ENCODE data around the gene MAP3K20.
"Not testable (repeated sequence)": the region's sequence is repeated elsewhere in the genome, so short reads cannot be mapped to it uniquely, and the experiment has no call there.

The MAP3K20 gene

DNA sequence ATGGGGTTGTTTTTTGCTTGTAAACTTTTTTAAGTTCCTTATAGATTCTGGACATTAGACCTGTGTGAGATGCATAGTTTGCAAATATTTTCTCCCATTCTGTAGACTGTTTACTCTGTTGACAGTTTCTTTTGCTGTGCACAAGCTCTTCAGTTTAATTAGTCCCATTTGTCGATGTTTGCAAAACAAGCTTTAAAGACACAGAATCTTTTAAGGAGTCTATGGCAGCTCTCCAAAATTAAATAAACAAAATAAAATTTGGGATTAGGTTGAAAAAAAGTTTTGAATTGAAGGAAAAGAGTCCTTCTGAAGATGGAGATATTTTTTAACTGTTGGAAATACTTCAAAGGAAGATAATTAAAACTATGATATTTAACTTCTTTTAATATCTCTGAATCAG, 88.8 kb downstream of the MAP3K20 start:
- no peak for DNase-seq

DNA sequence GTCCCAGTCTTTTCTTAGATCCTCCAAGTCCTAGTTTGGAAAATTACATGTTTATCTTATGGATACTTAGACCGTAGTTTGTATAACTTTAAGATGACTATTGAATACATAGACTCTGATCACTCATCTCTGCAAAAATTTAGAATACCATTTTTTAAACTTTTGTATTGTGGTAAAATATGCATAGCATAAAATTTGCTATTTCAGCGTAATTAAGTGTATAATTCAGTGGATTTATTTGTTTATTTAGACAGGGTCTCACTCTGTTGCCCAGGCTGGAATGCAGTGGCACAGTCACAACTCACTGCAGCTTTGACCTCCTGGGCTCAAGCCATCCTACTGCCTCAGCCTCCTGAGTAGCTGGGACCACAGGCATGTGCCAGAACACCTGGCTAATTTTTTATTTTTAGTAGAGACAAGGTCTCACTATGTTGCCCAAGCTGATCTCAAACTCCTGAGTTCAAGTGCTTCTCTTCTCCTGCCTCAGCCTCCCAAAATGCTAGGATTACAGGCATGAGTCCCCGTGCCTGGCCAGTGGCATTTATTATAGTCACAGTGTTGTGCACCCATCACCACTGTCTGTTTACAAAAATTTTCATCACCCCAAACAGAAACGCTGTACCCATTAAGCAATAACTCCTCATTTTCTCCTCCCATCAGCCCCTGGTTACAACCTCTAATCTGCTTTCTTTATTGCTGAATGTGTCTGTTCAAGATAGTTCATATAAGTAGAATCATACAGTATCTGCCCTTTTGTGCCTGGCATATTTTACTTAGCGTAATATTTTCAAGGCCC, 90.0 kb downstream of the MAP3K20 start:
- DNase-seq = no peak

DNA sequence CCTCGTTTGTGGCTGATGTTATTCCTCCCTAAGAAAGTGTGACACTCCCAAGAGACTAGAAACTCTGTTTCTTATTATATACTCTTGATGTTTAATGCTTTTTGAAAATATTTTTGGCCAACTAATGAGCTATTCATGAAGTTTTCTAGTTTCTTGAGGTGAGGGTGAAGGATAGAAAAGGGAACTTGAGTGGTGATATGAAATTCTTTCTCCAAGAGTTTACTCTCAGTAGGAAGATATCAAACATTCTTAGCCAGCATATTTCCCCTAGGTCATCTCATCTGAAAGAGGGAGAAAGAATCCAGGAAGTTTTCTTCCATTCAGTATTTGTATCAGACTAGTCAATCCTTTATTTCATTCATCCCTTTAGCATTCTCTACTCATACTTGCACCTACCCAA, 95.7 kb downstream of the MAP3K20 start:
- DNase-seq = no peak

DNA sequence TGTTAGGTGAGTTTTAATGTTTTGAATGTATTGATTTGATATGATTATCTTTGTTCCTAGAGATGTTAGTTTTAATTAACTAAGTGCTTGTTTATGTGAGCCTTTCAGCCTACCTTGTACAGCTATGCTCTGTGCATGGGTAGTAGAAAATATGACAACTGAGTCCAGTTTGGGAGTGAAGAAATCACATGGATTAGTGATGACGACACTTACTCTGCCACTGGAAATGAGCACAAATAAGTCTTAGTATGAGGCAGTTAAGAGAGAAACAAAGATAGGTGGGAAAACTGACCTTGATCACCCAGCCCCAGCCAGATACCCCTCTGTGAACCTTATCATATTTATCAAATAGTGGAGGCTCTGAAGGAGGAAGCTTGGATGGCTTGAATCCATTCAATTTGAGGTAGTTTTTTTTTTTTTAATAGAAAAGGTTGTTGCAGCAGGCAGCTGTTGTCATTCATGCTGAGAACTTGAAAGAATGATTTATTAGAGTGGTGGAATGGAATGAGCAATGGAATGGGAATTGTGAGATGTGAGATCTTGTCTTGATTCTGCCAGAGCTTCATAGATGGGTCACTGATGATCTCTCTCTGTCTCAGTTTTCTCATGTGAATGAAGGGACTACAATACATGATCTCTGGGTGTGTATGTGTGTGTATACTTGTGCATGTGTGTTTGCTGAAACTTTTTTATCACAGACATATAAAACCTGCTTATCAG, 96.4 kb downstream of the MAP3K20 start:
- no peak for DNase-seq

DNA sequence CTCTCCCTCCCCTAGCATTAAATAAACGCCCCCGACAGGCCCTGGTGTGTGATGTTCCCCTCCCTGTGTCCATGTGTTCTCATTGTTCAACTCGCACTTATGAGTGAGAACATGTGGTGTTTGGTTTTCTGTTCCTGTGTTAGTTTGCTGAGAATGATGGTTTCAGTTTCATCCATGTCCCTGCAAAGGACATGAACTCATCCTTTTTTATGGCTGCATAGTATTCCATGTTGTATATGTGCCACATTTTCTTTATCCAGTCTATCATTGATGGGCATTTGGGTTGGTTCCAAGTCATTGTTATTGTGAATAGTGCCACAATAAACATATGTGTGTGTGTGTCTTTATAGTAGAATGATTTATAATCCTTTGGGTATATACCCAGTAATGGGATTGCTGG, 98.7 kb downstream of the MAP3K20 start:
- not testable (repeated sequence) for DNase-seq

DNA sequence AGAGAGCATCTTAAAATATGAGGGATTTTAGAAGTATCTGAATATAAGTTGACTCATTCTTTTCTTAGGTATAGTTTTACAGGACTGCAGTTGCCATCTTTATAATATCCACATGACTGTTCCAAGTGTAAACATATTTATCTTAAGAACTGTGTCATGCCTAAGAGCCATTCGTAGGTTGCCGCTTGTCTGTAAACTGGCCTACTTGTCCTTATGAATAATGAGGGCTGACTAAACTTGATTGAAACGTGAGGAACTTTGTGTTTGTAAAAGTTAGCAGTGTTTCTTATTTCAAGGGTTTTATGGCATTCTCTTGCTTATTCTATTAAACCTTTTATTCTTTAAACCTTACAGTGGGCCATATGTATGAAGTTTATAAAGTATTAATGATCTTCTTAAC, 99.6 kb downstream of the MAP3K20 start:
- no peak for DNase-seq

DNA sequence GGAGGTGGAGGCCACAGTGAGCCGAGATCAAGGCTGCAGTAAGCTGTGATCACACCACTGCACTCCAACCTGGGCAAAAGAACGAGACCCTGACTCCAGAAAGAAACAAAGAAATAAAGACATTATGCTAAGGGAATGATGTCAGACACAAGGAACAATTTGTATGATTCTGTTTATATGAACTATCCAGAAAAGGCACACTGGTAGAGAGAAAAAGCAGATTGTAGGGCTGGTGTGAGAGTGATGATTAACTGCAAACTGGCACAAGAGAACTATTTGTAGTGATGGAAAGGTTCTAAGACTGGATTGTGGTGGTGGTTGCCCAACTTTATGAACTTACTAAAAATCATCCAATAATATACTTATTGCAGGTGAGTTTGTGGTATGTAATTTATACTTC, 106.3 kb downstream of the MAP3K20 start:
- DNase-seq = no peak

DNA sequence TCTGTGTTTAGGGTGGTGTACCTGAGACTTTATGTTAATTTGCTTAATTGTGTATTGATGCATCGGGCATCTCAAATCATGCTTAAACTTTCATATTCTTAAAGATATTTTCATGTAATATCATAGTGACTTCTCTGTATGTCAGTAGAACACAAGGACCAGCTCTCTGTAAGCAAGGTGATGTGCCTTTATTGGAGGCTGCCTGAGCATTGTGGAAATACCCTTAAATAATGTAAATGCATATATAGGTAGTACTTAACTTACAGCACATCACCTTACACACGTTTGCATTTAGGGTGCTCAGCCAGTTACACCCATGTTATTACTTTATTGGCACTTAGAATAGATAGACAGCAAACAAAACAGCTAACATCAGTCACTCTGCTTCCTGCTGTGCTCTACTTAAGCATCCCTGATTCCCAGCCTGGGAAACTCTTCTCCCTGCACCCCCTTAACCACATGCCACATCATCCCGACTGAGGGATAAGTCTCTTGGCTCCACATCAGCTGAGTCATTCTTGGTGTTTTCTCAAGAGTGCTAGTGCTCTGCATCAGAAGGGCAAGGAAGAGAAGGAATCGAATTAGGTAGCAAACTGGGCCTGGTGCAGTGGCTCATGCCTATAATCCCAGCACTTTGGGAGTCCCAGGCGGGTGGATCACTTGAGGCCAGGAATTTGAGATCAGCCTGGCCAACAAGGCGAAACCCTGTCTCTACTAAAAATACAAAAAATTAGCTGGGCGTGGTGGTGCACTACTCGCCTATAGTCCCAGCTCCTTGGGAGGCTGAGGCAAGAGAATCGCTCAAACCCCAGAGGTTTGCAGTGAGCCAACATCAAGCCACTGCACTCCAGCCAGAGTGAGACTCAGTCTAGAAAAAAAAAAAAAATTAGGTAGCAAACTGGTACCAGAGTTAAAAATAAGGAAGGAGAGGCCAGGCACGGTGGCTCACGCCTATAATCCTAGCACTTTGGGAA, 108.7 kb downstream of the MAP3K20 start:
- DNase-seq = no peak

DNA sequence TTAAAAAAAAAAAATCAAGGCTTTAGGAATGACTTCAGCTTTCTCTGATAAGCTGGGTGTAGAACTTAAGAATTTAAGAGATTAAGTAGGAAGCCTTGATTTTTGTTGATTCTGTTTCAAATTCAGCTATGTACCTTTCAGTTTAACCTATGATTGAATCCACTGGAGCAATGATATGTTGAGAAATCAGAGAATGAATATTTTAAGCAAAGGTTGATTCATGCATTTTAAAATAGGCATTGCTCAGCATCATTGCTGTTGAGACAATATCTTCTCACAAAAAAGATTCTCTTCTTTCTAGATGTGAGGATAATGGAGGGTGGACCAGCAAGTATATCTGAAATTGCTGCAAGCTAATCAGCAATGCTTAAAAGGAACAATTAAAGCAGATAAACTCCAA, 109.8 kb downstream of the MAP3K20 start:
- DNase-seq = no peak

DNA sequence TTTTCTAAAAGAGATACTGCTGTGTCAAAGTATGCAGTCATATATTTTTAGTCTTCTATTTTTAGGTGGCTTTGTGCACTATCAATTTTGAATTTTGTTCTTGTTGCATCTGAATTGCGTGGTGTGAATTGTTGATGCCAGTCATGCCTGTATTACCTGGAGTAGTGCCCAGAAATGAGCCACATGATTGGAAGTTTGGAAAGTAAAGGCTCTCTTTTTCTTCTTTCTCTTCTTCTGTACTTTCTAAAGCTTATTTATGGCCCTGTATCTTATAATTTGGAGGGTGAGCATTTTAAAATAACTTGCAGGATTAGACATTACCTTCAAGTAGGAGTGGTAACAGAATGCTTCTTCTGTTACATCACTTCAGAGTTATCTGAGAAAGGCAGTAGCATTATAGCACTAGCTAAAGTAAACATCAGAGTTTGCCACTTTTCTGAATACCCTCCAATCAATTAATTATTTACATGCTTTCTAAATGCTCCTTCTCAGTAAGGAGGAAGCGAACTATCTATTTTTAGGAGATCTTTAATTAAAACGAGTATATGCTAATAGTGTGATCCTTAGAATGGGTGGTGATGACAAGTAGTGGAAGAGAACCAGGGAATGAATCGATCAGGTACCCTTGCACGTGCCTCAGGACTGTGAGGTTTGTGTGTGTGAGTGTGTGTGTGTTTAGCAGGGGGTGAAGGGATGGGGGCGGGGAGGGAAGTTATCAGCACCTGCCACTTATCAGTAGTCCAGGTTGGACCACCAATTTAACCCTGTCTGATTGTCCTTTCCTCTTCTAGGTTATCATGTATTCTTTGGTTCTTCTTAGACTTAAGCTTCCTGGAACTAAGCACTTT, 112.5 kb downstream of the MAP3K20 start:
- DNase-seq = no peak

DNA sequence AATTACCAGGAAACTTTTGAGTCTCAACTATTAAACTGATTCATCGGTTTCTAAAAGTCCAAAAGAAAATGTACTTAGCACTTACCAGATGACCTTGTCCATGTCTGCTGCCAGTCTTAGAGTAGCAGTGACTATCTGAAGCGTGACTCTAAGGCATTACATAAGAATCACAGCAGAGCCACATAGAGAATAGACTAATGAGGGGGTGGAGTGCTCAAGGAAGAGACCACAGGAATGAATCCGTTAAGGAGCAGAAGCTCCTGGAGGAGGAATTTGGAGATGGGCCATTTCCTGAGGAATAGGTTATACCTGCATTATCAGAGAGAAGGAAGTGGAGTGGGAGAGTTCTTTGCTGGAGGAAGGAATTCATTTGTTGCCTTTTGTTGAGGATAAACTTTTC, 116.0 kb downstream of the MAP3K20 start:
- no peak for DNase-seq

DNA sequence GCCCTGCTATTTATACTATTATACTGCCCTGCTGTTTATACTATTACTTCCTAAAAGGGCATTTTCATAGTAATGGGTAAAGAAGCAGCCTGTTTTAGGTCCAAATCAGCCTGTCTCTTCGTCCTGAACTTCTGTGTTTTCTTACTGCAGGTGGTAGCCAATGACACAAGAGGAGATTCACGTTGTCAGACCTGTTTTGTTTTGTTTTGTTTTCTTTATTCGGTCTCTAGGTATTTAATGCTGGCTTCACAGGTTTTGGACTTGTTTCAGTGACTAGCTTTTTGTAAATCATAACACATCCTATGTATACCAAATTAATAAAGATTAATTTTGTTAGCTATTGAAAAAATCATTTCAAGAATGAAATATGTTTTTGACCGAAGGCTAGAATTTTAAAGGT, 116.4 kb downstream of the MAP3K20 start:
- DNase-seq = no peak

DNA sequence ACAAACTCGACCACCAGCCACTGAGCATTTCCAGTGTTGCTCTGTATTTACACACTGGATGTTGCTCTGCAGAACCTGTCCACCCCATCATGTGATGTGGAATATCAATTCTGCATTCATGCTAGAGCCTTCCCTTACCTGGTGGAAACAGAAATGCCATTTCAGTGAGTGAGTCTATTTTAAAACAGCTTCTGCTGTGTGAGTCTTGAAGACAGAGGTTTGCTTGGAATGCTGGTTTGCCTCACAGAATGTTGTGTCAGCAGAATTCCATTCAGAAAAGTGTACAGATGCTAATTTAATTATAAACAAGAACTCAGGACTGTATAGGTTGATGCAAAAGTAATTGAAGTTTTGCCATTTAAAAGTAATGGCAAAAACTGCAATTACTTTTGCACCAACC, 118.3 kb downstream of the MAP3K20 start:
- no peak for DNase-seq

DNA sequence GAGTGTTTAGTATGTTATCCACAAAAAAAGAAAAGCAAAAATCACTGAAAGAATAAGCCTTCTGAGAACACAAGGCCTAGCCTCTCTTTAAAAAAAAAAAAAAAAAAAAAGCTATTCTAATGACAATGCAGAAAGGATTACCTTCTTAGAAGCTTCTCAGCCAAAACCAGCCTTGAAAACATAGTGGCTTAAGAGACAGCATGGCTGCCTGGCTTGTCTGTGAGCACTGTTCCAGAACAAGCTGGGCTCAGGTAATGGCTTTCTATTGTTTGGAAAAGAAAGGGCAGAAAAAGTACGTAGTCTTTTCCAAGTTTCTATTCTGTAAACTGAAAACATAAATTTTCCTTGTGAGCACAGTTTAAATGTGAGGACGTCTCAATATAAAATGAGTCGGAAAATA, 119.5 kb downstream of the MAP3K20 start:
- no peak for DNase-seq

DNA sequence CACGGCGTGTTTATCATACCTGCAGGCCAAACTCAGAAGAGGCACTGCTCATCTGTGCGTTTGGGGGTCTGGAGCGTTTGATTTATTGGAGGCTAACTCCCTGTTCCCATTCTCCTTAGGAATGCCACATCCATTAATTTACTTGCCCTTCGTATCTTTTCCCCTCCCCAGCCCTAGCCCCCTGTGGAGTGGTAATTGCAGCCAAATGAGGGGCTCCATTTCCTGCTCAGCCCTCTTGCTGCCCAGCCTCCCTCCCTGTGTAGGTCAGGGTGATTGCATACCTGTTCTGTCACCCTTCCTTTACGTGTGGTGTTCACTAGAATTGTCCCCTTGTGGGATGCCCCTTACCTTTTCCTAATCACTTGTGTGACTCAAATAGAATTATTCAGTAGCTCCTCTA, 120.4 kb downstream of the MAP3K20 start:
- DNase-seq = no peak

DNA sequence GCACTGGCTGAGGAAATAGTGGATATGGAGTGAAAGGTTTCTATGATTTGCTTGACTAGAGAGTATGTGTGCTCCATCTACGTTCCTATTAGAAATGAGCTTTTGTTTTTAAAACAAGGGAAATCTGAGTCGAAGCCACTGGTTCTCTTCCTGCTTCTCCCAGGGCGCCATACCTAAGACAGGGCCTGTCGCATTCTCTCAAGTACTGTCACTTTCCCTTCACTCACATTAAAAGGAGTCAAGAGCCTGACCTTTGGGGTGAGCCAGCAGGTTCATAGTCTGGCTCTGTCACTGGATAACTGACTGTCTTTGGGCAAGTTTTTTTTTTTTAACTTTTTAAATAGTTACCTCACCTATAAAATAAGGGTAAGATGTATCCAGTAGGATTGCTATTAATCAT, 121.0 kb downstream of the MAP3K20 start:
- DNase-seq = no peak

DNA sequence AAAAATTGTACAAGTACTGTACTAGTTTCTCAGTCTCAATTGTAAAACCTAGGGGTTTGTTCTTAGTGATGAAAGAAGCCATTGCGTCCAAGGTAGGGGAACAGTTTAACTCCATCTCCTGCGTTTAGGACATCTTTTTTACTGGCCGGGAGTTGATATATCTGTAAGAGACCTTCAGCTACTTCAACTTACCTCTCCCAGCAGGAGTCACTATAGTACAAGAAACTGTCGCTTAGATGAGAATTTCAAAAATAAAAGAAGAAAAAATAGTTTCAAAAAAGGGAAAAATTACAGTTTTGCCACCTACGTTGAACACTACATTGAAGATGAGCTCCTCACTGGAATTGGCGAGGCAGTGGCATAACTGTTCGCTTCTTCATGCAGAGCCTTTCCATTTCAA, 122.7 kb downstream of the MAP3K20 start:
- DNase-seq = no peak

DNA sequence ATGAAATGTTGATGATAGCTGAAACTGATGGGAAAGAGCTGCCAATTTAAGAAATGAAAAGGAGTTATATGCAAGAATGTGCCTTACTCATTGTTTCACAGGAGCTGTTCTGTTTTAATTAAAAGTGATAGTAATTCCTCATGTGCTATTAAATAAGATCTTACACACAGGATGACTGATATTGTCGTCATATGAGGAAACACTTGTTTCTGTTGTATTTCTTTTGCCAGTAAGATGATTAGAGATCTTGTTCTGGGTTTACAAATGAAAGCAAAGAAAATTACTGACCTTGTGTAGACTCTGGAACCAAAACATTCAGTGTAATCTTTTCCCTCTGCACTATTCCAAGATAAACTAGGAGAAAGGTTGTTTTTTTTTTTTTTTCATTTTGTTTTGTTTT, 123.6 kb downstream of the MAP3K20 start:
- DNase-seq = no peak

DNA sequence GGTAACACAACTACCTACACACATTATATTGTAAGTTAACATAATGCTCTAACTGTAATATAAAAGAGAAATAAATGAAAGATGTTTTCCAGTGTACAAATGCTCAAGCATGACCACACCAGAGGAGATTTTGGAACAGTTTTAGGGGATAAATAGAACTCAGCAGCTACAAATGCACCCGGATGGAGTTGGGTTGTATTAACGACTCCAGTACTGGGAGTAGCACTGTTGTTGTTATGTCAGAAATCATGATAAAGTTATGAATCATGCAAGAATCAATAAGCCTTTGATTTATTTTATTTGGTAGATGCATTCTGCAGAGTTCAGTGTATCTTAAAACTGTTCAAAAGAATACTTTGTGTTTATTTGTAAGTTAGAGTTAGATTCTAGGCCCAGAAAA, 126.9 kb downstream of the MAP3K20 start:
- no peak for DNase-seq

DNA sequence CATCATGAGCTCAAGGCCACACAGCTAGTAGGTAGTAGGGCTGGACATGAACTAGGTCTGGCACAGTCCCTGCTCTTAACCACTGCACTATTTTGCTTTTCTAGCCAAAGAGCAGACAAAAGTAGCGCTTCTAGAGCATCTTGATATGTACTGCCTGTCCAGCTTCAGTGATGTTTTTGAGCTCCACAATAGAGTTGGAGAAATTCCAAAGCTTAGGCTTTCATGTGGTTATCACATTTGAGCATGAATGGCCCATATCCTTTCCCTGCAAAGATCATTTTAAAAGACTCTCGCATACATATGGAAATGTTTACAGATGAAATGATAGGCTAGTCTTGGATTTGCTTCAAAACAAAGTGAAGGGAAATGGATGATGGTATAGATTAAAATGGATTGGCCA, 128.7 kb downstream of the MAP3K20 start:
- no peak for DNase-seq

DNA sequence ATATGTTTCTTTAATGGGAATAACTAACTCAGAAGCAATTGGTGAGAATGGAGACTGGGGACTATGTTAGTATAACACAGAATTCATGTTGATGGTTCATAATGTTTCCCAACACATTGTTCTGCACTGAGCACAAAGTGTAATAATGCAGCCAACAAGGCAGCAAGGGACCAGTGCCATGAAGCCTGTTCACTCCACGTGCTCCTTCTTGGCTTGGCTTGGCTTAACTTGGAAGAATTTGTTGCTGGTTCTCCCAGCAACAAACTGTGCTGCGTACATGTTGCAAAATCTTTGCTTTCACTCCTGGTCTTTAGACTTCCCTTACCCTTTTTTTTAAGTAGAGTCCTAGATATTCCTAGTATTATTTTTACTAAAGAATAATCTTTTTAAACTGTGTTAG, 129.7 kb downstream of the MAP3K20 start:
- DNase-seq = no peak

DNA sequence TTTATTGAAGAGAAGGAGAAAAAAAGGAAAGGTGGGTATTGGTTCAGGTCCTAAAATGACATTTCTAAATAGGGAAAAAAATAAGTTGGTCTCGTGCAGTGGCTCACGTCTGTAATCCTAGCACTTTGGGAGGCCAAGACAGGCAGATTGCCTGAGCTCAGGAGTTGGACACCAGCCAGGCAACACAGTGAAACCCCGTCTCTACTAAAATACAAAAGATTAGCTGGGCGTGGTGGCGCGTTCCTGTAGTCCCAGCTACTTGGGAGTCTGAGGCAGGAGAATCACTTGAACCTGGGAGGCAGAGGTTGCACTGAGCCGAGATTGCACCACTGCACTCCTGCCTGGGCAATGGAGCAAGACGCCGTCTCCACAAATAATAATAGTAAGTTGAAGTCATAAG, 131.5 kb downstream of the MAP3K20 start:
- DNase-seq = not testable (repeated sequence)
